HEK293 (cell line): ENCODE measurements around the gene GSTM5.

Source experiments
- CTCF ChIA-PET: fragments of 350-600 bp; formaldehyde crosslinking; extraction: SDS; loops from one replicate; lab custom pipeline; 2021; ENCODE audit warnings: antibody characterized with exemption; lab: Yijun Ruan, JAX
- POLR2A ChIA-PET: fragments of 300-600 bp; formaldehyde crosslinking; extraction: SDS; loops from one replicate; lab custom pipeline; 2020; ENCODE audit warnings: antibody characterized with exemption, inconsistent platforms; lab: Yijun Ruan, JAX
- H3K27ac ChIP-seq: fragments of 200-500 bp; sonication (Bioruptor generic); 2 replicates; pipeline ENCODE4 v1.5.1; 2014; ENCODE audit warnings: low read depth, low read length, control low read depth, inconsistent platforms; ENCODE audit errors: extremely low read depth
- H3K36me3 ChIP-seq, 2 experiments: fragments of 200-500 bp in 1 of 2; sonication (Bioruptor generic) in 1 of 2; 1 replicate in 1 of 2; 2 replicates in 1 of 2; pipeline ENCODE4 v1.5.1; 2014 to 2017; ENCODE audit warnings: inconsistent platforms in 2 of 2, low read length in 2 of 2; ENCODE audit not compliant: control insufficient read depth in 2 of 2, insufficient read depth in 1 of 2
- H3K4me1 ChIP-seq: fragments of 200-500 bp; sonication (Bioruptor generic); 2 replicates; pipeline ENCODE4 v1.5.1; 2014; ENCODE audit warnings: mild to moderate bottlenecking, low read length, inconsistent platforms; ENCODE audit not compliant: control insufficient read depth, insufficient read depth
- H3K4me3 ChIP-seq: 2 replicates; pipeline ENCODE4 v1.5.1; 2011; ENCODE audit warnings: low read depth, mild to moderate bottlenecking, control low read depth, low read length, moderate library complexity
- H3K9me3 ChIP-seq: fragments of 200-500 bp; sonication (Bioruptor generic); 2 replicates; pipeline ENCODE4 v1.5.1; 2014; ENCODE audit warnings: low read depth, low read length, inconsistent platforms; ENCODE audit not compliant: control insufficient read depth, insufficient read depth
- ELK4 ChIP-seq: IDR thresholded peaks from 2 replicates; pipeline ENCODE4 v1.6.1; 2011; ENCODE audit warnings: mild to moderate bottlenecking, low read depth, low read length, borderline replicate concordance
- FEZF1 ChIP-seq: fragments of 450-650 bp; formaldehyde crosslinking; IDR thresholded peaks from 2 replicates; pipeline ENCODE4 v1.5.1; 2016; ENCODE audit warnings: missing biosample characterization, missing genetic modification characterization
- GLI4 ChIP-seq: fragments of 450-650 bp; formaldehyde crosslinking; IDR thresholded peaks from 2 replicates; pipeline ENCODE4 v1.5.1; 2016; ENCODE audit warnings: missing biosample characterization, missing genetic modification characterization
- GLIS1 ChIP-seq: fragments of 450-650 bp; formaldehyde crosslinking; IDR thresholded peaks from 2 replicates; pipeline ENCODE4 v1.5.1; 2016; ENCODE audit warnings: missing biosample characterization, missing genetic modification characterization
- KLF7 ChIP-seq: fragments of 450-650 bp; formaldehyde crosslinking; IDR thresholded peaks from 2 replicates; pipeline ENCODE4 v1.5.1; 2016; ENCODE audit warnings: missing biosample characterization, missing genetic modification characterization, borderline replicate concordance
- KLF8 ChIP-seq: fragments of 450-650 bp; formaldehyde crosslinking; IDR thresholded peaks from 2 replicates; pipeline ENCODE4 v1.5.1; 2016; ENCODE audit warnings: missing biosample characterization, missing genetic modification characterization
- SP2 ChIP-seq: fragments of 450-650 bp; formaldehyde crosslinking; IDR thresholded peaks from 2 replicates; pipeline ENCODE4 v1.5.1; 2016; ENCODE audit warnings: missing biosample characterization, missing genetic modification characterization
- SP3 ChIP-seq: fragments of 450-650 bp; formaldehyde crosslinking; IDR thresholded peaks from 2 replicates; pipeline ENCODE4 v1.5.1; 2016; ENCODE audit warnings: missing biosample characterization, missing genetic modification characterization
- ZBTB49 ChIP-seq: fragments of 450-650 bp; formaldehyde crosslinking; IDR thresholded peaks from 2 replicates; pipeline ENCODE4 v1.5.1; 2016; ENCODE audit warnings: missing biosample characterization, missing genetic modification characterization, low read depth
- ZIC2 ChIP-seq: fragments of 450-650 bp; formaldehyde crosslinking; IDR thresholded peaks from 2 replicates; pipeline ENCODE4 v1.5.1; 2016; ENCODE audit warnings: missing biosample characterization, missing genetic modification characterization
- ZNF138 ChIP-seq: fragments of 450-650 bp; formaldehyde crosslinking; IDR thresholded peaks from 2 replicates; pipeline ENCODE4 v1.5.1; 2016; ENCODE audit warnings: missing biosample characterization, missing genetic modification characterization, borderline replicate concordance
- ZNF280C ChIP-seq: fragments of 450-650 bp; formaldehyde crosslinking; IDR thresholded peaks from 2 replicates; pipeline ENCODE4 v1.5.1; 2016; ENCODE audit warnings: missing biosample characterization, missing genetic modification characterization
- ZNF354C ChIP-seq: fragments of 450-650 bp; formaldehyde crosslinking; IDR thresholded peaks from 2 replicates; pipeline ENCODE4 v1.5.1; 2016; ENCODE audit warnings: missing biosample characterization, missing genetic modification characterization, low read depth, borderline replicate concordance
- ZNF404 ChIP-seq: fragments of 450-650 bp; formaldehyde crosslinking; IDR thresholded peaks from 2 replicates; pipeline ENCODE4 v1.5.1; 2017; ENCODE audit warnings: missing biosample characterization, missing genetic modification characterization
- ZNF610 ChIP-seq: fragments of 450-650 bp; formaldehyde crosslinking; IDR thresholded peaks from 2 replicates; pipeline ENCODE4 v1.5.1; 2016; ENCODE audit warnings: missing biosample characterization, missing genetic modification characterization, borderline replicate concordance
- ZNF621 ChIP-seq: fragments of 450-650 bp; formaldehyde crosslinking; IDR thresholded peaks from 2 replicates; pipeline ENCODE4 v1.5.1; 2017; ENCODE audit warnings: missing biosample characterization, missing genetic modification characterization
- ZNF664 ChIP-seq: fragments of 450-650 bp; formaldehyde crosslinking; IDR thresholded peaks from 2 replicates; pipeline ENCODE4 v1.5.1; 2016; ENCODE audit warnings: missing biosample characterization, missing genetic modification characterization
- ZNF704 ChIP-seq: fragments of 450-650 bp; formaldehyde crosslinking; IDR thresholded peaks from 2 replicates; pipeline ENCODE4 v1.5.1; 2016; ENCODE audit warnings: missing biosample characterization, missing genetic modification characterization
- ZSCAN4 ChIP-seq: fragments of 450-650 bp; formaldehyde crosslinking; IDR thresholded peaks from 2 replicates; pipeline ENCODE4 v1.5.1; 2017; ENCODE audit warnings: missing biosample characterization, missing genetic modification characterization

GSTM5 gene

GRCh38 chr1:109749221-109749620 lies 37.2 kb downstream of the GSTM5 start:
- no peak for TF ChIP-seq FEZF1 (tag by site-specific recombination)
- no peak for TF ChIP-seq ELK4
- TF ChIP-seq ZNF354C (tag by site-specific recombination) = no peak
- TF ChIP-seq GLI4 = no peak
- TF ChIP-seq ZNF404 (tag by site-specific recombination) = no peak
- TF ChIP-seq SP3 (tag by site-specific recombination) = no peak
- TF ChIP-seq ZNF621 = no peak
- no peak for TF ChIP-seq ZNF280C (tag by site-specific recombination)
- TF ChIP-seq GLIS1 (tag by site-specific recombination) = no peak
- no peak for TF ChIP-seq SP2 (tag by site-specific recombination)
- TF ChIP-seq ZSCAN4 (tag by site-specific recombination) = no peak
- TF ChIP-seq ZNF664 = no peak
- no peak for TF ChIP-seq KLF7 (tag by site-specific recombination)
- ChIA-PET POLR2A (no interaction called here), CTCF (interaction anchor here (0.6 to 1.4 kb wide), 5 partner anchors 25 to 109 kb away, joined by 3 to 6 read pairs (median 5); no protein-coding TSS in a partner anchor)

GRCh38 chr1:109750241-109750882 lies 38.3 kb downstream of the GSTM5 start:
- Histone ChIP-seq H3K4me3 (no peak overlapping the region), H3K27ac (no peak overlapping the region), H3K9me3 (no peaks in the 10 kb centered on the region; the same call in 1 of the 2 replicates), H3K36me3 (no peaks in the 10 kb centered on the region), H3K4me1 (no peaks in the 10 kb centered on the region)
- POLR2A ChIA-PET = no interaction called here
- TF ChIP-seq ZBTB49 (no peak), KLF8 (tag by site-specific recombination) (no peak), ZNF138 (tag by site-specific recombination) (no peak), ZNF610 (tag by site-specific recombination) (no peak), ZNF704 (tag by site-specific recombination) (no peak), ZIC2 (peak; percentile 47)
- CTCF ChIA-PET = interaction anchor here (0.6 to 1.4 kb wide), 3 partner anchors 107 to 182 kb away, joined by 3 to 6 read pairs (median 5); no protein-coding TSS in a partner anchor

More at GRCh38 chr1:109749221-109749620, 37.2 kb downstream of the GSTM5 start:
- no peaks in the 10 kb centered on the region for H3K4me1 ChIP-seq
- H3K9me3 ChIP-seq = no peaks in the 10 kb centered on the region; the same call in 1 of the 2 replicates
- no peak overlapping the region for H3K4me3 ChIP-seq
- no peaks in the 10 kb centered on the region for H3K36me3 ChIP-seq
- H3K27ac ChIP-seq = no peak overlapping the region
